AG04449 (cell line): Measurements from ENCODE around the gene NAALADL2.
"Not testable (repeated sequence)": the region's sequence is repeated elsewhere in the genome, so short reads cannot be mapped to it uniquely, and the experiment has no call there.

Experiments used
- CTCF ChIA-PET: fragments of 350-600 bp; formaldehyde crosslinking; extraction: SDS; loops from one replicate; lab custom pipeline; 2021; ENCODE audit warnings: antibody characterized with exemption; lab: Yijun Ruan, JAX
- POLR2A ChIA-PET: fragments of 400-600, 350-600 bp; formaldehyde crosslinking; extraction: SDS; loops from one replicate; lab custom pipeline; 2020; ENCODE audit warnings: antibody characterized with exemption, inconsistent platforms; lab: Yijun Ruan, JAX
- DNase-seq: peaks from one replicate; pipeline ENCODE4 v3.0.0-alpha.2; 2010; ENCODE audit warnings: low read depth, low spot score
- H3K4me3 ChIP-seq: 2 replicates; pipeline ENCODE4 v1.5.1; 2011; ENCODE audit warnings: low read depth, mild to moderate bottlenecking, control low read depth, low read length
- TF ChIP-seq, protein P1 (sequence below): IDR thresholded peaks from one replicate; pipeline ENCODE4 v1.5.1; 2011; ENCODE audit warnings: mild to moderate bottlenecking, moderate library complexity, low read length, control low read depth, inconsistent platforms; ENCODE audit not compliant: insufficient read depth; ENCODE audit errors: missing control alignments

The NAALADL2 gene

DNA sequence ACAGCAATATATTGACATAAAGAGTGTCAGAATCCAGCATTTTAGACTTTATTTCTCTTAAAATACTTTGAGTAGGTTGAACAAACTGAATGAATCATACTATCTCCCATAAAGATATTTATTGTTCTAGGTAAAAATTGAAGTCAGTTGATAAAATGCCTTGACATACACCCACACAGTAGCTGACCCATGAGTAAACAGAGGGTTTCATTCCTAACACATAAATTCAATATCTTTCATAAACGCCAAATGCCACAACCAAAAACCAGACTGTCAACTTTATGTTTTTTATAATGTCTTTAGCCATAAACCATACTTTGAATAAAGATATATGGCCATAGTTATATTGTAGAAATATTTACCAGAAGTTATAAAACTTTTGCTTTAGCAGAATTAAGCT is 742.4 kb downstream of the NAALADL2 start:
- no peak for DNase-seq
- H3K4me3 ChIP-seq = no peak overlapping the region
- ChIA-PET POLR2A (no interaction called here), CTCF (no interaction called here)
- TF ChIP-seq, protein P1, sequence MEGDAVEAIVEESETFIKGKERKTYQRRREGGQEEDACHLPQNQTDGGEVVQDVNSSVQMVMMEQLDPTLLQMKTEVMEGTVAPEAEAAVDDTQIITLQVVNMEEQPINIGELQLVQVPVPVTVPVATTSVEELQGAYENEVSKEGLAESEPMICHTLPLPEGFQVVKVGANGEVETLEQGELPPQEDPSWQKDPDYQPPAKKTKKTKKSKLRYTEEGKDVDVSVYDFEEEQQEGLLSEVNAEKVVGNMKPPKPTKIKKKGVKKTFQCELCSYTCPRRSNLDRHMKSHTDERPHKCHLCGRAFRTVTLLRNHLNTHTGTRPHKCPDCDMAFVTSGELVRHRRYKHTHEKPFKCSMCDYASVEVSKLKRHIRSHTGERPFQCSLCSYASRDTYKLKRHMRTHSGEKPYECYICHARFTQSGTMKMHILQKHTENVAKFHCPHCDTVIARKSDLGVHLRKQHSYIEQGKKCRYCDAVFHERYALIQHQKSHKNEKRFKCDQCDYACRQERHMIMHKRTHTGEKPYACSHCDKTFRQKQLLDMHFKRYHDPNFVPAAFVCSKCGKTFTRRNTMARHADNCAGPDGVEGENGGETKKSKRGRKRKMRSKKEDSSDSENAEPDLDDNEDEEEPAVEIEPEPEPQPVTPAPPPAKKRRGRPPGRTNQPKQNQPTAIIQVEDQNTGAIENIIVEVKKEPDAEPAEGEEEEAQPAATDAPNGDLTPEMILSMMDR = no peak

DNA sequence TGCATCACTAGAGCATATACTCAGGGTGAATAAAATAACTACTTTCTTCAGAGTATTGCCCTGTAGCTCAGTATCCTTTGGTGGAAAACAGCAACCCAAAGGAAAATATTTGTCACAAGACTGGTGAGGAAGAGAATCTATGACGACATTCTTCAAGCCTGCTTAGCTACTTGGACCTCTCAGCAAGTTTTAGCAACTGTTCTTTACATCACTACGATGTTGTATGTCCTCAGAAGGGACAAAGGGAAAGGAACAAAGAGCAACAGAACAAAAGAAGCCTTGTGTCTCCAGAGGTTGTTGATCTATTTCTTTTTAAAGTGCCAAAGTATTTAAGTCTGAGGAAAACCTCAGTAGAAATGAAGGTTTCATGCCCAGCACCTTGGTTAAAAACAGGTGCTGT is 746.7 kb downstream of the NAALADL2 start:
- POLR2A ChIA-PET = no interaction called here
- no peak for DNase-seq
- TF ChIP-seq, protein P1 = no peak
- no peak overlapping the region for H3K4me3 ChIP-seq
- CTCF ChIA-PET = no interaction called here

DNA sequence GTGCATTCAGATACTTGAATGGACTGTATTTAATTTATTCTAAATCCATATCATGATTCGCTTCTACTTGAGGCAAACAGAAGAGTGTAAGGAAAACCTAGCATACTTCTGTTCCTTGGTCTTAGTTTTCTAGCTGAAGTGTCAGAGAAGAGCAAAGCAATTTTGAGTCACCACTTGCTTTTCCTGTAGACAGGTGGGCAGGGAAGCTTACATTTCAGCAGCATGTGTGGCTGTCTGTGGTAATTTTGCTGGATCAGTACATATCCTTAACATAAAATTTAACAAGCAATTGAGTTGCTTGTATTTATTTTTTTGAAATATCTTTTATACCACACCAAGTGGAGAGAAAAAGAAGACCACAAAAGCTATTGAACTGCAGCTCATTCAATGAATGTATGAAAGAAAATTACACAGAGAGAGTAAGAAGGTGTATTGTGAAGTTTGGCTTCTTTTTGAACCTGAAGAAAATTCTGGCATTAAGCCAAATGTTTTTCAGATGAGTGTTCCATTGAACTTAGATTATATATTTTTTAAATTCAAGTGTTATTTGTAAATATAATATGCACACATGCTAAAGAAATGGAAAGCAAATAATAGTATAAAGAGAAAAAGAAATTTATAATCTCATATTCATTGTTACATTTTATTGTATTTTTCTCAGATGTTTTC is 747.6 kb downstream of the NAALADL2 start:
- ChIA-PET POLR2A (no interaction called here), CTCF (no interaction called here)
- TF ChIP-seq, protein P1 = no peak
- DNase-seq = no peak
- no peak overlapping the region for H3K4me3 ChIP-seq

DNA sequence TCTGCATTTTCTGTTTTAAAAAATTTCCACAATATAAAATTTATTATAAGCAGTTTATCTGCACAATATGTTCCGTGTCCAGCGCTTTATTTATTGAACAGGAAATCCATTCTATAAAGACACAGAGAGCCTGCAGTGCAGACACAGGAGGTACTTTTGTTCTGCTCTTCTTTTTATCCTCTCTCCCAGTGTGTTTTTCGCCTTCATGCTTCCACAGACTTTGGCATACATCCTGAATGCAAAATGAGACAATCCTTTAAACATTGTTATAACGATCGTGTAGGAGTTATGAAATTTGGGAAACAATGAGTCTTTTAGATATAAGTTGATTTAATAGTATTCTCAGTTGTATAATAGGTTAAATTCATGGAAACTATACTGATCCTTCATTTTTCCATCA is 749.2 kb downstream of the NAALADL2 start:
- DNase-seq = no peak
- ChIA-PET POLR2A (no interaction called here), CTCF (no interaction called here)
- no peak overlapping the region for H3K4me3 ChIP-seq
- TF ChIP-seq, protein P1 = no peak

DNA sequence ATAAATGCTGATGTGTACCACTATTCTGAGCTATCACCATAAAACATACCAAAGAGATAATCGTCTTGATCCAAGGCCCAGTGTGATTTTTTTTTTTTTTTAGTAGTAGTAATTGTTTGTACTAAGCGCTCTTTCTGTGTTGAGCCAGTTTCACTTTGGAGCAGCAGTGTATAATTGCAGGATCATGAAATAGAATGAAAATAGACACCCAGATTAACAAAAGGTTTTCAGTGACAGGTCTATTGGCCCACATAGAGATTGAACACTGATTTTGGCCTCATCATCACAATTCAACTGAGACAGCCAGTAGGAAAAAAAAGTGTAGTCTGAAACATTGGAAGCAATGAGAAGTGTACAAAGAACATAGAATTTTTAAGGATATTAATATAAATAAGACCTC is 749.8 kb downstream of the NAALADL2 start:
- no peak overlapping the region for H3K4me3 ChIP-seq
- TF ChIP-seq, protein P1 = no peak
- no peak for DNase-seq
- CTCF ChIA-PET = no interaction called here
- POLR2A ChIA-PET = no interaction called here

DNA sequence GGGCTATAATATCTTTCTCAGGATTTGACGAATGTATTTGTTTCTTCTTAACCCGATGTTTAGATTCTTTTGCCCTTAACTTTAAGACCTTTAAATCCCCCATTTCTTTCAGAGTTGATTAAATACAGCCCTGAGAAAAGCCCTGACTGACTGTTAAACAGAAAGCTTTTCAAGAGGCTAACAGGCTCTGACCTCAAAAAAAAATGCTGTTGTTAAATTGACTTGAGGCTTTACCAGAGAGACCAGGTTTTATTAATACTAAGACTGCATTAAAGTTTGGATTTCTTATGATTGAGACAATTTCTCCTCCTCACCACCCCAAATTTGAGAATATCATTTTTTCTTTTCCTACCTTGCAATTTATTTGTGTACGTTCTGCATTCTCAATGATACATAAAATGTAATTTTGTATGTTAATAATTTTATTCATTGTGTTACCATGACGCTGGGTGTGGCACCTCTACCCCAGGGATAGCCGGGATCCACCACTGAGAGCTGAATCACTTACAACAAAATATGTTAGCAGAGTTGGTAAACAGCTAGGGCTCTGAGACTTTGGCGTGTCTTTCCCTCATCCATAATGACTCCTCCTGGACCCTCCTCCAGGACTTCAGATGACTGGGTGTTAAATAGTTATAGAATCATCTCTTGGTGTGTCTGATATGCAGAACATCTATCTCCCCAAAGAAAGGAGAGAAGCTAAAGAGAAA is 753.5 kb downstream of the NAALADL2 start:
- no peak overlapping the region for H3K4me3 ChIP-seq
- CTCF ChIA-PET = no interaction called here
- TF ChIP-seq, protein P1 = no peak
- POLR2A ChIA-PET = no interaction called here
- no peak for DNase-seq

DNA sequence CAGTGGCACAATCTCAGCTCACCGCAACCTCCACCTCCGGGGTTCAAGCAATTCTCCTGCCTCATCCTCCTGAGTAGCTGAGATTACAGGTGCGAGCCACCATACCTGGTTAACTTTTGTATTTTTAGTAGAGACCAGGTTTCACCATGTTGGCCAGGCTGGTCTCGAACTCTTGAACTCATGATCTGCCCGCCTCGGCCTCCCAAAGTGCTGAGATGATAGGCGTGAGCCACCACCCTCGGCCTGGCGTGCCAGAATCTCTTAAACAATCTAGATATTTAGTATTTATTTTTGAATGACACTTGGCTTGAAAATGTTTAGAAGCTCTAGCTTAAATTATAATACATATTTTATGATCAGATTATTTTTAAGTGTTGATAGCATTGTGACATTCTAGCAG is 755.0 kb downstream of the NAALADL2 start:
- DNase-seq, CTCF ChIA-PET: not testable (repeated sequence)

More for the DNA sequence above, 755.0 kb downstream of the NAALADL2 start:
- H3K4me3 ChIP-seq, POLR2A ChIA-PET: not testable (repeated sequence)
